NB4 (cell line): ENCODE results near the gene SCFD2.
"Not testable (repeated sequence)": the region's sequence is repeated elsewhere in the genome, so short reads cannot be mapped to it uniquely, and the experiment has no call there.

ENCODE experiments used
- DNase-seq: peaks from one replicate; pipeline ENCODE4 v3.0.0; 2010; ENCODE audit warnings: low read depth
- H3K4me3 ChIP-seq: one replicate; pipeline ENCODE4 v1.5.1; 2011; ENCODE audit warnings: mild to moderate bottlenecking, low read depth, low read length, moderate library complexity
- MYC ChIP-seq: IDR thresholded peaks from 2 replicates; pipeline ENCODE4 v1.6.1; 2011; ENCODE audit warnings: low read depth, low read length
- POLR2A ChIP-seq: IDR thresholded peaks from 2 replicates; pipeline ENCODE4 v1.6.1; 2011; ENCODE audit warnings: mild to moderate bottlenecking; ENCODE audit not compliant: insufficient read length; ENCODE audit errors: extremely low read depth
- TF ChIP-seq, protein P1 (sequence below): IDR thresholded peaks from 2 replicates; pipeline ENCODE4 v1.6.1; 2011; ENCODE audit warnings: low read depth, low read length
- TF ChIP-seq, protein P2 (sequence below): IDR thresholded peaks from one replicate; pipeline ENCODE4 v1.5.1; 2012; ENCODE audit warnings: low read depth, low read length

The SCFD2 gene

DNA sequence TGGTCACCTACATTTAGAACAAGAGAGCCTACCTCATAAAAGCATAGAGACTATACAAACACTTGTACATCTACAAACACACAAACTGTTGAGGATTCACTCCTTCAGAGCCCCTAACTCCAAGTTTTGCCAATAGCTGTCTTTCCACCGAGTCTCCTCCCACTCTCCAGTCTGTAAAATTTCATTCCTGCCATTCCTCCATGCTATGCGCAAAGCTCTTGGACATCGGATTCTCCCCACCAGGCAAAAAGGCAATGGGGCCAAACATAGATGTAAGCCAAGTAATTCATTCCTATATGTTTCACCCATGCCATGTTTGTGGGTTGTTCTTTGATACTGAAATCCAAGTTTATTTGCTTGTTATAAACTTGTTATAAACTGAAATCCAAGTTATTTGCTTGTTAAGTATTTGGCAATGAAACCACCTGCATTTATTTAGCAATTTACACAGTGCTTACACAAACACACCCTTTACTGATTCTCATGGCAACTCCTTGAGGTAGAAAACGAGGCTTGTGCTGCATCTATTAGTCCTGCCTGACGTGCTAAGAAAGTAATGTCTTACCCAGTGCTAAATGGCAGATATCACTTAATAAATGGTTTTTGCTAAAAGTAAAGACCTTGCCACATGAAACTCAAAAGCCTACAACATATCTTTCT lies 91.1 kb downstream of the SCFD2 start:
- TF ChIP-seq POLR2A (no peak), MYC (no peak)
- TF ChIP-seq, protein P1, sequence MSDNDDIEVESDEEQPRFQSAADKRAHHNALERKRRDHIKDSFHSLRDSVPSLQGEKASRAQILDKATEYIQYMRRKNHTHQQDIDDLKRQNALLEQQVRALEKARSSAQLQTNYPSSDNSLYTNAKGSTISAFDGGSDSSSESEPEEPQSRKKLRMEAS = no peak
- no peak overlapping the region for H3K4me3 ChIP-seq
- DNase-seq = no peak

DNA sequence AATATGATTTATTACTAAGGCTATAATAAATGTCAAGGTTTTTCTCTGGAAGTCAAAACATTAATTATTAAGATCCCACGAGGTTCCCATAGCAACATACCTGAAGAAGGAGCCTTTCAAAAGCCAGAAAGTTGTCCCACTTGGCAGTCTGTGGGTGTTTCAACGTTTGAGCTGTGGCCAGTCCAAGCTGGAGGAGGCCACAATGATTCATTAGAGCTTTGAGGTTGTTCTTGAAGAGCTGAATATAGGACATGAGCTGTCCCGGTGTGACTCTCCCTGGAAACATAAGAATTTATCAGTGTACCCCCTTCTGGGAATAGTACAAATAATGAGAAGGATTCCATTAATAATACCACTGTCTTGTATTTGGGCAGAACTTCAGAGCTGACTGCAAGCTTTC lies 92.1 kb downstream of the SCFD2 start:
- TF ChIP-seq, protein P1 = no peak
- TF ChIP-seq, protein P2, sequence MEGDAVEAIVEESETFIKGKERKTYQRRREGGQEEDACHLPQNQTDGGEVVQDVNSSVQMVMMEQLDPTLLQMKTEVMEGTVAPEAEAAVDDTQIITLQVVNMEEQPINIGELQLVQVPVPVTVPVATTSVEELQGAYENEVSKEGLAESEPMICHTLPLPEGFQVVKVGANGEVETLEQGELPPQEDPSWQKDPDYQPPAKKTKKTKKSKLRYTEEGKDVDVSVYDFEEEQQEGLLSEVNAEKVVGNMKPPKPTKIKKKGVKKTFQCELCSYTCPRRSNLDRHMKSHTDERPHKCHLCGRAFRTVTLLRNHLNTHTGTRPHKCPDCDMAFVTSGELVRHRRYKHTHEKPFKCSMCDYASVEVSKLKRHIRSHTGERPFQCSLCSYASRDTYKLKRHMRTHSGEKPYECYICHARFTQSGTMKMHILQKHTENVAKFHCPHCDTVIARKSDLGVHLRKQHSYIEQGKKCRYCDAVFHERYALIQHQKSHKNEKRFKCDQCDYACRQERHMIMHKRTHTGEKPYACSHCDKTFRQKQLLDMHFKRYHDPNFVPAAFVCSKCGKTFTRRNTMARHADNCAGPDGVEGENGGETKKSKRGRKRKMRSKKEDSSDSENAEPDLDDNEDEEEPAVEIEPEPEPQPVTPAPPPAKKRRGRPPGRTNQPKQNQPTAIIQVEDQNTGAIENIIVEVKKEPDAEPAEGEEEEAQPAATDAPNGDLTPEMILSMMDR = no peak
- TF ChIP-seq POLR2A = no peak
- TF ChIP-seq MYC = no peak
- no peak overlapping the region for H3K4me3 ChIP-seq
- DNase-seq = no peak

DNA sequence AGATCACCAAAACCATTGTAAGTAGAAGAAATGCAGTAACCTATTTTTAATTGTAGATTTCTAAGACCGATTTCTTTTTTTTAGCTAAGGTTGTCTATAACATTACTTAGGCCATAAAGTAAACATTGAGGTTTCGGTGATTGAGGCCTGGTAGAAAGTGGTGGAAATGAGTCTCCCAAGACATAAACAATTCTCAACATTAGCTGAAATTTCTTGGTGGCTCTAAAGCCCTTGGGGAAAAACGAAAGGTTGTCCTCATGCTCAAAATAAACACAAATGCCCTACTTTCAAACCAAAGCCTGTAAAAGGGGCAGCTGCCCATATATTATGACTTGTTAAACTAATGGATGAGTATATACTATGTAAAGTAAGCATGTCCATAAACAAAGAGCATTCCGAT lies 98.8 kb downstream of the SCFD2 start:
- TF ChIP-seq, protein P1 = no peak
- TF ChIP-seq, protein P2 = no peak
- TF ChIP-seq POLR2A (no peak), MYC (no peak)
- no peak overlapping the region for H3K4me3 ChIP-seq
- no peak for DNase-seq

DNA sequence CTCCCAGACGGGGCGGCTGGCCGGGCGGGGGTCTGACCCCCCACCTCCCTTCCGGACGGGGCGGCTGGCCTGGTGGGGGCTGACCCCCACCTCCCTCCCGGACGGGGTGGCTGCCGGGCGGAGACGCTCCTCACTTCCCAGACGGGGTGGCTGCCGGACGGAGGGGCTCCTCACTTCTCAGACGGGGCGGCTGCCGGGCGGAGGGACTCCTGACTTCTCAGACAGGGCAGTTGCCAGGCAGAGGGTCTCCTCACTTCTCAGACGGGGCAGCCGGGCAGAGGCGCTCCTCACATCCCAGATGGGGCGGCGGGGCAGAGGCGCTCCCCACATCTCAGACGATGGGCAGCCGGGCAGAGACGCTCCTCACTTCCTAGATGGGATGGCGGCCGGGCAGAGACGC lies 109.9 kb downstream of the SCFD2 start:
- H3K4me3 ChIP-seq, DNase-seq: not testable (repeated sequence)

DNA sequence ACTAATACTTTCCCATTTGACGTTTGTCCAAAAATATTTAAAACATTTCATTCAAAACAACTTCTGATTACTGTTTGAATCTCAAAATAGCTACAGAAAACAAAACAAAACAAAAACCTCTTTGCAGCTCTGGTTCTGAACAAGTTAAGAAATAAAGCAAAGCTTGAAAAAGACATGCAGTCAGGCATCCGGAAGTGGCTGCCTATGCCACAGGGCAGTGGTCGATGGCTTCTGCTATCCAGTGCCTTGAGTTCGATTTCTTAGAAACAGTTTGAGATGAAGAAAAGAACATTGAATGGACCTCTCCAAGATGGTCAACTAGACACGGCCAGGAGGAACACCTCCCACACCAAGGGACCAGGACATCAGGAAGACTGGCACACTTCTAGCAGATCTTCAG lies 125.3 kb downstream of the SCFD2 start:
- TF ChIP-seq, protein P2 = no peak
- TF ChIP-seq POLR2A (no peak), MYC (no peak)
- TF ChIP-seq, protein P1 = no peak
- DNase-seq = no peak
- H3K4me3 ChIP-seq = no peak overlapping the region

DNA sequence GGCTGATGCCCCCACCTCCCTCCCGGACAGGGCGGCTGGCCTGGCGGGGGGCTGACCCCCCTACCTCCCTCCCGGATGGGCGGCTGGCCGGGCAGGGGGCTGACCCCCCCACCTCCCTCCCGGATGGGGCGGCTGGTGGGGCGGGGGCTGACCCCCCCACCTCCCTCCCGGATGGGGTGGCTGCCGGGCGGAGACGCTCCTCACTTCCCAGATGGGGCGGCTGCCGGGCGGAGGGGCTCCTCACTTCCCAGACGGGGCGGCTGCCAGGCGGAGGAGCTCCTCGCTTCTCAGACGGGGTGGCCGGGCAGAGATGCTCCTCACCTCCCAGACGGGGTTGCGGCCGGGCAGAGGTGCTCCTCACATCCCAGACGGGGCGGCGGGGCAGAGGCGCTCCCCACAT lies 127.5 kb downstream of the SCFD2 start:
- not testable (repeated sequence) for H3K4me3 ChIP-seq, DNase-seq

DNA sequence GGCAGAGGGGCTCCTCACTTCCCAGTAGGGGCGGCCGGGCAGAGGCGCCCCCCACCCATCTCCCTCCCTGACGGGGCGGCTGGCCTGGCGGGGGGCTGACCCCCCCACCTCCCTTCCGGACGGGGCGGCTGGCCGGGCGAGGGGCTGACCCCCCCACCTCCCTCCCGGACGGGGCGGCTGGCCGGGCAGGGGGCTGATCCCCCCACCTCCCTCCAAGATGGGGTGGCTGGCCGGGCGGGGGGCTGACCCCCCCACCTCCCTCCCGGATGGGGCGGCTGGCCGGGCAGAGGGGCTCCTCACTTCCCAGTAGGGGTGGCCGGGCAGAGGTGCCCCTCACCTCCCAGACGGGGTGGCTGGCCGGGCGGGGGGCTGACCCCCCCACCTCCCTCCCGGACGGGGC lies 128.1 kb downstream of the SCFD2 start:
- DNase-seq, H3K4me3 ChIP-seq: not testable (repeated sequence)

DNA sequence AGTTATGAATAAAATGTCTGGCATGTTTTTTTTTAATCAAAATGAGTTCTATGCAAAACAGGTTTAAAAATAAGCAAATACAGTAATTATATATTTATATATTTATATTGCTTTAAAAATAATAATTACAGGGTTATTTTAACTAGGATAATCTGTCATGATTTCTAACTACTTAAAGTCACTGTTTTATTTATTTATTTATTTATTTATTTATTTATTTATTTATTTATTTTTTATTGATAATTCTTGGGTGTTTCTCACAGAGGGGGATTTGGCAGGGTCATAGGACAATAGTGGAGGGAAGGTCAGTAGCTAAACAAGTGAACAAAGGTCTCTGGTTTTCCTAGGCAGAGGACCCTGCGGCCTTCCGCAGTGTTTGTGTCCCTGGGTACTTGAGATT lies 129.2 kb downstream of the SCFD2 start:
- not testable (repeated sequence) for DNase-seq, H3K4me3 ChIP-seq

DNA sequence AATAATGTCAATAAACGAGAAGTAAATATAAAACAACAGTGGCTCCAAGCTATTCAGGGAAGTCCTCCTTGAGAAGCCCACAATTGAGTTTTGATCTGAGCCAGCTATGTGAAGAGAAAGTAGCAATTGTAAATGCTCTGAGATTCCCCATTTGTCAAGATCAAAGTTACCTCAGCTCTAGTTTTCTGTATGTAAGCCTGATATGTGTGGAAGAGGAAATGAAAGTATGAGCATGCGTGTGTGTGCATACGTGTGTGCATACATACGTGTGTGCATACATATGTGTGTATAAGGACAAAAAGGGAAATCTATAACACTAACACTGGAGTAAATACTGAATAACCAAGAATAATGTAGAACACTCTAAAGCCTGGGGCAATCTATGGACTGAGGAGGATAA lies 130.3 kb downstream of the SCFD2 start:
- TF ChIP-seq, protein P2 = no peak
- TF ChIP-seq, protein P1 = no peak
- TF ChIP-seq POLR2A = no peak
- no peak for TF ChIP-seq MYC

More for the DNA sequence above, 130.3 kb downstream of the SCFD2 start:
- no peak for DNase-seq
- H3K4me3 ChIP-seq = no peak overlapping the region
